ENCODE data around the gene A2ML1.
"Not testable (repeated sequence)": the region's sequence is repeated elsewhere in the genome, so short reads cannot be mapped to it uniquely, and the experiment has no call there.

Gene A2ML1

GRCh38 chr12:8840321-8840720 is 17.9 kb downstream of the A2ML1 start:
- H3K27me3 ChIP-seq (ENCODE audit: control insufficient read depth, insufficient read depth, low read length) = no peaks in the 10 kb centered on the region
- peaks cover 4% of the 10 kb centered on the region for H3K36me3 ChIP-seq (ENCODE audit: control insufficient read depth, insufficient read depth, low read length)
- H3K9me3 ChIP-seq (ENCODE audit: control insufficient read depth, insufficient read depth, low read length) = no peaks in the 10 kb centered on the region
- no peaks in the 10 kb centered on the region for H3K4me1 ChIP-seq (ENCODE audit: control insufficient read depth, insufficient read depth, low read length)
- no peak overlapping the region for H3K4me3 ChIP-seq (ENCODE audit: low read depth, low read length)
- H3K9ac ChIP-seq (ENCODE audit: low read depth, low read length) = no peak overlapping the region

DNA sequence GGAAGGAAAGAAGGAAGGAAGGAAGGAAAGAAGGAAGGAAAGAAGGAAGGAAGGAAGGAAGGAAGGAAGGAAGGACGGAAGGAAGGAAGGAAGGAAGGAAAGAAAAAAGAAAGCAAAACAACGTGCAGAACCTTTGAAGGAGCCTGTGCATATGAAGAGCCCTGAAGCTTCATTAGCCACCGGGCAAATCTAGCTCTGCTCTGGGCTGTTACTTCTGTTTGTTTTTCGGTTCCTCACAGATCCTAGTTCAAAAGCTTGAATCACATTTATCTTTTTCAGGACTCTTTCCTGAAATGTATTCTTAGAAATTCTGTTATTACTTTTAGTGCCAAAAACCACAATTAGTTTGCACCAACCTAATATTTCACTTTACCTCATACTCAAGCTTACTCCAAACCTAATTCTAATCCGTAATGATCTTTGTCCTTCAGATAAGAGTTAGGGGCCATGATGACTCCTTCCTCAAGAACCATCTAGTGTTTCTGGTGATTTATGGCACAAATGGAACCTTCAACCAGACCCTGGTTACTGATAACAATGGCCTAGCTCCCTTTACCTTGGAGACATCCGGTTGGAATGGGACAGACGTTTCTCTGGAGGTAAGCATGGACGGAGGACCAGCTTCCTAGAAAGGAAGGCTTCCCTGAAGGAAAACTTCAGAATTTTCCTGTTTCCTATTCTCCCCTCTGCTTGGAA is 18.7 kb downstream of the A2ML1 start:
- no peaks in the 10 kb centered on the region for H3K4me1 ChIP-seq (ENCODE audit: control insufficient read depth, insufficient read depth, low read length)
- H3K4me3 ChIP-seq (ENCODE audit: low read depth, low read length) = no peak overlapping the region
- H3K9me3 ChIP-seq (ENCODE audit: control insufficient read depth, insufficient read depth, low read length) = no peaks in the 10 kb centered on the region
- H3K36me3 ChIP-seq (ENCODE audit: control insufficient read depth, insufficient read depth, low read length) = peaks cover 4% of the 10 kb centered on the region
- no peak overlapping the region for H3K9ac ChIP-seq (ENCODE audit: low read depth, low read length)
- no peaks in the 10 kb centered on the region for H3K27me3 ChIP-seq (ENCODE audit: control insufficient read depth, insufficient read depth, low read length)

DNA sequence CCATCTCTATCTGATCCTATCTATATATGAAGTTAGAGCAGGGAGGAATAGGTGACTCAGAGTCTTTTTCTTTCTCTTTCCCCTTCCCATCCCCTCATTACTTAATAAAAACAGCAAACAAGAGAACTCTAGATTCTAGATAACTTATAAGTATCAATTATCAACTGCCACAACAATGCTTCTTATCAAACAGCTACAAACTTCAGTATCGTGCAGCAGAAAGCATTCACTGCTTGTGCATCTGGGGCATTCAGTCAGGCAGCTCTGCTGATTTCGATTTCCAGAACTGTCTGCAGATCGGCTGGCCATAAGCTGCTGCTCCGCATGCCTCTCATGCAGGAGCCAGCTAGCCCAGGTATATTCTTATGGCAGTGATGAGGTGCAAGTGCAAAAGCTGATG is 19.4 kb downstream of the A2ML1 start:
- Histone ChIP-seq H3K9me3 (ENCODE audit: control insufficient read depth, insufficient read depth, low read length) (no peaks in the 10 kb centered on the region), H3K4me3 (ENCODE audit: low read depth, low read length) (no peak overlapping the region), H3K4me1 (ENCODE audit: control insufficient read depth, insufficient read depth, low read length) (no peaks in the 10 kb centered on the region), H3K36me3 (ENCODE audit: control insufficient read depth, insufficient read depth, low read length) (peaks cover 4% of the 10 kb centered on the region), H3K27me3 (ENCODE audit: control insufficient read depth, insufficient read depth, low read length) (no peaks in the 10 kb centered on the region), H3K9ac (ENCODE audit: low read depth, low read length) (no peak overlapping the region)

DNA sequence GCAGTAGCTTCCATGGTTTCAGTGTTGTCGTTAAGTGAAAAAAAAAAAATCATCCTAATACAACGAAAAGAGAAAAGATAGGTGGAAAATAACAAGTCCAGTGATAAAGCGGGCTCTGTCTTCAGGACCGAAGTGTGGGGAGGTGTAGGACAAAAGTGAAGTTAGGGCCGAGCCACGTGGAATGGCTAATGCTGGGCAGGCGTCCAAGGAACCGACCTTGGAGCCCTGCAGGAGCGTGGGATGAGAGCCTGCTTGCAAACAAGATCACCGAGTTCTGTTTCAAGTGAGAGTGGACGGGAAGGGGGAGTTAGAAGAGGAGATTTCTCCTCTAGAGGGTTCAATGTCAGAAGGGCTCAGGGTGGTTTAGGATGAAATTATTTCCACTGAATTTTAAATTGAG is 22.2 kb downstream of the A2ML1 start:
- no peaks in the 10 kb centered on the region for H3K4me1 ChIP-seq (ENCODE audit: control insufficient read depth, insufficient read depth, low read length)

GRCh38 chr12:8846305-8846704 is 23.9 kb downstream of the A2ML1 start:
- H3K4me3 ChIP-seq (ENCODE audit: low read depth, low read length) = no peak overlapping the region
- no peaks in the 10 kb centered on the region for H3K9me3 ChIP-seq (ENCODE audit: control insufficient read depth, insufficient read depth, low read length)
- no peak overlapping the region for H3K9ac ChIP-seq (ENCODE audit: low read depth, low read length)
- H3K36me3 ChIP-seq (ENCODE audit: control insufficient read depth, insufficient read depth, low read length) = no peaks in the 10 kb centered on the region
- no peaks in the 10 kb centered on the region for H3K27me3 ChIP-seq (ENCODE audit: control insufficient read depth, insufficient read depth, low read length)
- H3K4me1 ChIP-seq (ENCODE audit: control insufficient read depth, insufficient read depth, low read length) = no peaks in the 10 kb centered on the region

More for the DNA sequence above, 22.2 kb downstream of the A2ML1 start:
- H3K4me3 ChIP-seq (ENCODE audit: low read depth, low read length) = no peak overlapping the region
- no peaks in the 10 kb centered on the region for H3K9me3 ChIP-seq (ENCODE audit: control insufficient read depth, insufficient read depth, low read length)
- H3K36me3 ChIP-seq (ENCODE audit: control insufficient read depth, insufficient read depth, low read length) = no peaks in the 10 kb centered on the region
- no peak overlapping the region for H3K9ac ChIP-seq (ENCODE audit: low read depth, low read length)
- H3K27me3 ChIP-seq (ENCODE audit: control insufficient read depth, insufficient read depth, low read length) = no peaks in the 10 kb centered on the region

GRCh38 chr12:8847435-8847834 is 25.0 kb downstream of the A2ML1 start:
- Histone ChIP-seq H3K36me3 (ENCODE audit: control insufficient read depth, insufficient read depth, low read length) (no peaks in the 10 kb centered on the region), H3K4me1 (ENCODE audit: control insufficient read depth, insufficient read depth, low read length) (no peaks in the 10 kb centered on the region), H3K9ac (ENCODE audit: low read depth, low read length) (no peak overlapping the region), H3K27me3 (ENCODE audit: control insufficient read depth, insufficient read depth, low read length) (no peaks in the 10 kb centered on the region), H3K9me3 (ENCODE audit: control insufficient read depth, insufficient read depth, low read length) (no peaks in the 10 kb centered on the region), H3K4me3 (ENCODE audit: low read depth, low read length) (no peak overlapping the region)

- Histone ChIP-seq H3K27me3 (ENCODE audit: control insufficient read depth, insufficient read depth, low read length) (no peaks in the 10 kb centered on the region), H3K9ac (ENCODE audit: low read depth, low read length) (no peak overlapping the region), H3K4me3 (ENCODE audit: low read depth, low read length) (no peak overlapping the region), H3K9me3 (ENCODE audit: control insufficient read depth, insufficient read depth, low read length) (no peaks in the 10 kb centered on the region), H3K4me1 (ENCODE audit: control insufficient read depth, insufficient read depth, low read length) (no peaks in the 10 kb centered on the region), H3K36me3 (ENCODE audit: control insufficient read depth, insufficient read depth, low read length) (peaks cover 5% of the 10 kb centered on the region)
Measured at GRCh38 chr12:8849876-8850275, 27.5 kb downstream of the A2ML1 start.

- Histone ChIP-seq H3K9ac (ENCODE audit: low read depth, low read length) (no peak overlapping the region), H3K36me3 (ENCODE audit: control insufficient read depth, insufficient read depth, low read length) (peaks cover 5% of the 10 kb centered on the region), H3K4me3 (ENCODE audit: low read depth, low read length) (no peak overlapping the region), H3K4me1 (ENCODE audit: control insufficient read depth, insufficient read depth, low read length) (no peaks in the 10 kb centered on the region), H3K27me3 (ENCODE audit: control insufficient read depth, insufficient read depth, low read length) (no peaks in the 10 kb centered on the region), H3K9me3 (ENCODE audit: control insufficient read depth, insufficient read depth, low read length) (no peaks in the 10 kb centered on the region)
Measured at GRCh38 chr12:8852119-8852518, 29.7 kb downstream of the A2ML1 start.

- no peaks in the 10 kb centered on the region for H3K9me3 ChIP-seq (ENCODE audit: control insufficient read depth, insufficient read depth, low read length)
- H3K4me3 ChIP-seq (ENCODE audit: low read depth, low read length) = no peak overlapping the region
- peaks cover 17% of the 10 kb centered on the region for H3K36me3 ChIP-seq (ENCODE audit: control insufficient read depth, insufficient read depth, low read length)
- no peaks in the 10 kb centered on the region for H3K4me1 ChIP-seq (ENCODE audit: control insufficient read depth, insufficient read depth, low read length)
- no peaks in the 10 kb centered on the region for H3K27me3 ChIP-seq (ENCODE audit: control insufficient read depth, insufficient read depth, low read length)
- H3K9ac ChIP-seq (ENCODE audit: low read depth, low read length) = no peak overlapping the region
Measured at GRCh38 chr12:8855891-8856290, 33.5 kb downstream of the A2ML1 start.

- not testable (repeated sequence) for H3K27me3 ChIP-seq (ENCODE audit: control insufficient read depth, insufficient read depth, low read length); H3K9ac ChIP-seq (ENCODE audit: low read depth, low read length); H3K4me1 ChIP-seq (ENCODE audit: control insufficient read depth, insufficient read depth, low read length); H3K4me3 ChIP-seq (ENCODE audit: low read depth, low read length); H3K9me3 ChIP-seq (ENCODE audit: control insufficient read depth, insufficient read depth, low read length)
- H3K36me3 ChIP-seq (ENCODE audit: control insufficient read depth, insufficient read depth, low read length) = peaks cover 13% of the 10 kb centered on the region
Measured at GRCh38 chr12:8859448-8859847, 37.0 kb downstream of the A2ML1 start.

DNA sequence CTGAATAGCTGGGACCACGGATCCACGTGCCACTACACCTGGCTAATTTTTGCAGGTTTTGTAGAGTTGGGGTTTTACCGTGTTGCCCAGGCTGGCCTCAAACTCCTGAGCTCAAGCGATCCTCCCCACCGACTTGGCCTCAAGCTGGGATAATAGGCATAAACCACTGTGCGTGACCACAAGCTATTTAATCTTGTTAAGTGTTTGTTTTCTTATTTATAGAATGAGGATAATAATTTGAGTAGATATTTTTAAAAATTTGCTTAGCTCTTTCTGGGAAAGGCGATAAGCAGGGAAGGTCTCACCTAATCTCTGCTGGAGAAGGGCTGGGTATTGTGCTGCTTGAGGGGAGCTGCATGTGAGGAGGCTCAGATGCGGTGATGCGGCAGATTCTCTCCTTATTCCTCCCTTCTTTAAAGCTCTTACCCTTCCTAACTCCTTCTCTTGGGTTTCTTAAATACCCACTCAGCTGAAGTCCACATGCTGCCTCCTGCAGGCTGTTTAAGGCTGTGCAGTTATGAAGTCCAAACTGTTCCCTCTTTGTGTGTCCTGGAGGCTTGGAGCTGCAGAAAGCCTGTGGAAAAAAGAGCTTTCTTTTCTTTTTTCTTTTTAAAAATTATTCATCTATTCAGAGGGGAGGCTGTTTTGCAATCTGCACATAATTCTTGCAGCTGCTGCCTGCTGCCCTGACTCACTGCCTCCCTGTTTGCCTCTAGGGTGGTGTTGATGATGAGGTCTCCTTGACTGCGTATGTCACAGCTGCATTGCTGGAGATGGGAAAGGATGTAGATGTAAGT is 37.9 kb downstream of the A2ML1 start:
- H3K4me3 ChIP-seq (ENCODE audit: low read depth, low read length) = no peak overlapping the region
- peak overlapping the region; percentile 24 for H3K9ac ChIP-seq (ENCODE audit: low read depth, low read length)
- H3K36me3 ChIP-seq (ENCODE audit: control insufficient read depth, insufficient read depth, low read length) = peaks cover 12% of the 10 kb centered on the region
- no peaks in the 10 kb centered on the region for H3K4me1 ChIP-seq (ENCODE audit: control insufficient read depth, insufficient read depth, low read length)
- no peaks in the 10 kb centered on the region for H3K9me3 ChIP-seq (ENCODE audit: control insufficient read depth, insufficient read depth, low read length)
- H3K27me3 ChIP-seq (ENCODE audit: control insufficient read depth, insufficient read depth, low read length) = no peaks in the 10 kb centered on the region

- Histone ChIP-seq H3K4me1 (ENCODE audit: control insufficient read depth, insufficient read depth, low read length) (no peaks in the 10 kb centered on the region), H3K4me3 (ENCODE audit: low read depth, low read length) (no peak overlapping the region), H3K36me3 (ENCODE audit: control insufficient read depth, insufficient read depth, low read length) (no peaks in the 10 kb centered on the region), H3K9me3 (ENCODE audit: control insufficient read depth, insufficient read depth, low read length) (no peaks in the 10 kb centered on the region), H3K9ac (ENCODE audit: low read depth, low read length) (no peak overlapping the region), H3K27me3 (ENCODE audit: control insufficient read depth, insufficient read depth, low read length) (no peaks in the 10 kb centered on the region)
Measured at GRCh38 chr12:8866429-8866828, 44.0 kb downstream of the A2ML1 start.

Measured in iPS-15b (cell line).